Spleen (tissue), 7 donors: ENCODE results near the gene DDOST.

Source experiments
- POLR2A ChIP-seq, 3 donors: fragments of 450-650 bp; IDR thresholded peaks; one replicate each; pipeline ENCODE4 v1.5.1; 2017; ENCODE audit warnings: antibody characterized with exemption in 3 of 3, mild to moderate bottlenecking in 1 of 3
- POLR2AphosphoS5 ChIP-seq, 3 donors: sonication (generic); formaldehyde crosslinking; IDR thresholded peaks; one replicate each; pipeline ENCODE4 v1.5.1; 2017; ENCODE audit warnings: antibody characterized with exemption in 3 of 3
- TF ChIP-seq, protein P1 (sequence below), 11 experiments: fragments of 200-600 bp in 7 of 11; fragments of 450-650 bp in 4 of 11; sonication (generic) in 4 of 11; IDR thresholded peaks in 8 of 11; conservative IDR thresholded peaks in 3 of 11; 1 replicate in 7 of 11; 2 replicates in 4 of 11; pipeline versions ENCODE4 v1.4.0 to v1.8.0; 2016 to 2021; ENCODE audit warnings: antibody characterized with exemption in 11 of 11, inconsistent platforms in 4 of 11, mild to moderate bottlenecking in 1 of 11
- donor health status: DM: no; HTN: no; CAD: no; lungs with moderate emphysema.
- donor health status: DM: no; HTN: no; CAD: no.
- donor health status: DM: no; HTN: no; CAD: no.

DNA sequence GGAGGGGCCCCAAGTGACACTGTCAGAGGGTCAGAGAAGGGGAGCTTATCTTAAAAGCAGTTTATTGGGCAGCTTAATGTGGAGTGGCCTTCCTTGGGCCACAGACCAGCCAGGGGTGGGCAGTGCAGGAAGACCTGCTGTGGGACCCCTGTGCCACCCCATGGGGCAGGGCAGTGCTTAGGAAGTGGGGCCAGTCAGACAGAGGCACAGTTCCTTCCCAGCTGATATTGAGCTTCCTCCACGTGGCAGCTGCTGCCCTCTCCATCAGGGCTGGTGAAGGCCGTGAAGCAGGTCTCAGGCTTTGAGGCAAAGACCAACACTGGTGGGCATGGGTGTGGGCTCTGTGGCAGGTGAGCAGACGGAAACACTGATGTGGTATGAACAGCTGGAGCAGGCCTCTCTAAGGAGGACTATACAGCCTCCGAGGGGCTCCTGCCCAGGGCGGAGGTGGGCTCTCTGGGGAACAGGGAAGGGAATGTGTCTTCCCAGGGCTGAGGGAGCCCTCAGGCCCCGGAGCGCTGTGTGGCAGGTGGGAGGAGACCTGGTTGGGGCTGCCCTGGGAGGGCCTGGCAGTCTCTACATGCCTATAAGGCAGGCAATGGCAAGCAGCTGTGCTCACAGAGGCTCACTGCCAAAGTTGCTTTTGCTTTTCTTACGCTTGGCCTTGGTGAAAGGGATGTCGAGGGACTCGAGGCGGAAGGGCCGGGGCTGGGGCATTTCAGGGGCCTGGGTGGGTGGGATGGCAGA, 3.0 kb upstream of the DDOST start:
- TF ChIP-seq, protein P1, sequence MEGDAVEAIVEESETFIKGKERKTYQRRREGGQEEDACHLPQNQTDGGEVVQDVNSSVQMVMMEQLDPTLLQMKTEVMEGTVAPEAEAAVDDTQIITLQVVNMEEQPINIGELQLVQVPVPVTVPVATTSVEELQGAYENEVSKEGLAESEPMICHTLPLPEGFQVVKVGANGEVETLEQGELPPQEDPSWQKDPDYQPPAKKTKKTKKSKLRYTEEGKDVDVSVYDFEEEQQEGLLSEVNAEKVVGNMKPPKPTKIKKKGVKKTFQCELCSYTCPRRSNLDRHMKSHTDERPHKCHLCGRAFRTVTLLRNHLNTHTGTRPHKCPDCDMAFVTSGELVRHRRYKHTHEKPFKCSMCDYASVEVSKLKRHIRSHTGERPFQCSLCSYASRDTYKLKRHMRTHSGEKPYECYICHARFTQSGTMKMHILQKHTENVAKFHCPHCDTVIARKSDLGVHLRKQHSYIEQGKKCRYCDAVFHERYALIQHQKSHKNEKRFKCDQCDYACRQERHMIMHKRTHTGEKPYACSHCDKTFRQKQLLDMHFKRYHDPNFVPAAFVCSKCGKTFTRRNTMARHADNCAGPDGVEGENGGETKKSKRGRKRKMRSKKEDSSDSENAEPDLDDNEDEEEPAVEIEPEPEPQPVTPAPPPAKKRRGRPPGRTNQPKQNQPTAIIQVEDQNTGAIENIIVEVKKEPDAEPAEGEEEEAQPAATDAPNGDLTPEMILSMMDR (IDR thresholded peaks at IDR 0.05 in 8 of 11, conservative IDR thresholded peaks at IDR 0.05 in 3 of 11), result no peak
- TF ChIP-seq POLR2AphosphoS5 (IDR thresholded peaks at IDR 0.05) (peak; percentile 87 to 92 (median 89)), POLR2A (IDR thresholded peaks at IDR 0.05) (no peak)
